Skeletal muscle satellite cell (primary cell): ENCODE measurements around the gene COX5A.

Experiments used
- H3K27me3 ChIP-seq: 2 replicates; pipeline ENCODE4 v1.7.0; 2013; ENCODE audit warnings: low read length; ENCODE audit not compliant: control insufficient read depth, insufficient read depth
- H3K36me3 ChIP-seq: 2 replicates; pipeline ENCODE4 v1.7.0; 2013; ENCODE audit warnings: mild to moderate bottlenecking, control low read depth, low read length; ENCODE audit not compliant: insufficient read depth
- H3K4me1 ChIP-seq: 2 replicates; pipeline ENCODE4 v1.7.0; 2013; ENCODE audit warnings: low read length; ENCODE audit not compliant: control insufficient read depth, insufficient read depth
- H3K4me2 ChIP-seq: 2 replicates; pipeline ENCODE4 v1.7.0; 2013; ENCODE audit warnings: mild to moderate bottlenecking, low read length
- H3K4me3 ChIP-seq: 2 replicates; pipeline ENCODE4 v1.7.0; 2013; ENCODE audit warnings: low read length
- H3K9ac ChIP-seq: 2 replicates; pipeline ENCODE4 v1.7.0; 2013; ENCODE audit warnings: mild to moderate bottlenecking, low read depth, low read length, moderate library complexity
- H3K9me3 ChIP-seq: replicated peaks from 2 replicates; pipeline ENCODE4 v1.7.0; 2013; ENCODE audit warnings: mild to moderate bottlenecking, control low read depth, low read length

The COX5A gene

DNA sequence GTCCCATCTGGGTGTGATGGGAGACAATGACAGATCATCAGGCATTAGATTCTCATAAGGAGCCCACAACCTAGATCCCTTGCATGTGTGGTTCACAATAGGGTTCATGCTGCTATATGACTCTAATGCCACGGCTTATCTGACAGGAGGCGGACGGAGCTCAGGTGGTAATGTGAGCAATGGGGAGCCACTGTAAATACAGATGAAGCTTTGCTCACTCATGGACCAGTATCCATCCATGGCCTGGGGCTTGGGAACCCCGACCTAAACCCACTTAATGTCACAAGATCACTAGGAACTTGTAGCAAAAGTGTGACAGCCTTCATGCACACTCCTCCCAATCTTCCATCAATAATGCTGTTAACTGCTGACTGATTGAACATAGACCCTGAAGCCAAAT lies 29.2 kb downstream of the COX5A start:
- no peak overlapping the region for H3K9ac ChIP-seq
- peaks cover 25% of the 10 kb centered on the region for H3K4me1 ChIP-seq
- H3K9me3 ChIP-seq = no peaks in the 10 kb centered on the region
- H3K4me3 ChIP-seq = no peak overlapping the region
- H3K4me2 ChIP-seq = no peak overlapping the region
- peaks cover 24% of the 10 kb centered on the region for H3K36me3 ChIP-seq
- no peaks in the 10 kb centered on the region for H3K27me3 ChIP-seq

GRCh38 chr15:74907163-74907870 lies 30.6 kb downstream of the COX5A start:
- peaks cover 28% of the 10 kb centered on the region for H3K36me3 ChIP-seq
- peak overlapping the region; percentile 94 for H3K9ac ChIP-seq
- no peaks in the 10 kb centered on the region for H3K9me3 ChIP-seq
- H3K4me3 ChIP-seq = peak overlapping the region; percentile 82
- peak overlapping the region; percentile 81 for H3K4me2 ChIP-seq
- H3K27me3 ChIP-seq = no peaks in the 10 kb centered on the region
- peaks cover 27% of the 10 kb centered on the region for H3K4me1 ChIP-seq

DNA sequence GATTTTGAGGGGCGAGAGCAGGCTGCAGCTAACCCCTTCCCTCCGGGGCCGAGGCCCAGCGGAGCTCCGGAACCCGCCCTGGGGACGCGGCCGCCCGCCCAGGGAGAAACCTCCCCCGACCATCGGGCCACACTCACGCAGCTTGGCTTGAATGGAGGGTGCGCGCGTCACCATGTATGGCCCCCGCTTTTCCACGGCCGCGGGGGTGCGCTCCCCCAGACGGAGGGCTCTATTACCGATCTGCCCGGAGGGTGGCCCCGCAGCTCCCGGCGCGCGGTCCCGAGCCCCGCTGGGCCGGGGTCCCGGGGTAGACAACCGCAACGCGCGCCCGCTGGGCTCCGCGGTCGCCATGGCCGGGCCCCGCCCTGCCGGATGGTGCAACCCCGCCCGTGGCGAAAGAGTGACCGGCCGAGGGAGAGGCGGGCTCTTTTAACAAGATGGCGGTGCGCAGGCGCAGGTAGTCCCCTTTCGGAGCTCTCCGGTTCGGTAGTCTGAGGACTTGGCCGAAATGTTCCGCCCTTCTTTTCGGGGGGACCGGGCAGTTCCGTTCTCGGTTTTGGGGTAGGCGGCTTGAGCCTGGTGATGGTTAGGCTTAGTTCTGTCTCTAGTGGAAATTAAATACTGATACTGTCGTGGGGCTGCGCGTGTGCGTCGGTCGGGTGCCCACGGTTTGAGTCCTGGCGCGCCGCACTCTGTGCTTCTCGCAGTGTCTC lies 31.3 kb downstream of the COX5A start, which contains the start of gene FAM219B:
FAM219B (minus strand) TSS at position 402 of the 713 bp plus-strand sequence; CDS start at position 351, 51 bp downstream.
- H3K4me3 ChIP-seq = peak within 1 kb of the TSS; percentile 82
- no peaks in the 10 kb centered on the region for H3K27me3 ChIP-seq
- H3K9ac ChIP-seq = peak within 1 kb of the TSS; percentile 94
- H3K4me2 ChIP-seq = peak within 1 kb of the TSS; percentile 81
- peaks cover 27% of the 10 kb centered on the region for H3K4me1 ChIP-seq
- no peaks in the 10 kb centered on the region for H3K9me3 ChIP-seq
- H3K36me3 ChIP-seq = peaks cover 29% of the 10 kb centered on the region

- Histone ChIP-seq H3K9ac (peak overlapping the region; percentile 94), H3K4me2 (peak overlapping the region; percentile 81), H3K27me3 (no peaks in the 10 kb centered on the region), H3K36me3 (peaks cover 31% of the 10 kb centered on the region), H3K4me3 (peak overlapping the region; percentile 82), H3K9me3 (no peaks in the 10 kb centered on the region), H3K4me1 (peaks cover 30% of the 10 kb centered on the region)
These were observed 31.8 kb downstream of the COX5A start for GRCh38 chr15:74906067-74906449.

DNA sequence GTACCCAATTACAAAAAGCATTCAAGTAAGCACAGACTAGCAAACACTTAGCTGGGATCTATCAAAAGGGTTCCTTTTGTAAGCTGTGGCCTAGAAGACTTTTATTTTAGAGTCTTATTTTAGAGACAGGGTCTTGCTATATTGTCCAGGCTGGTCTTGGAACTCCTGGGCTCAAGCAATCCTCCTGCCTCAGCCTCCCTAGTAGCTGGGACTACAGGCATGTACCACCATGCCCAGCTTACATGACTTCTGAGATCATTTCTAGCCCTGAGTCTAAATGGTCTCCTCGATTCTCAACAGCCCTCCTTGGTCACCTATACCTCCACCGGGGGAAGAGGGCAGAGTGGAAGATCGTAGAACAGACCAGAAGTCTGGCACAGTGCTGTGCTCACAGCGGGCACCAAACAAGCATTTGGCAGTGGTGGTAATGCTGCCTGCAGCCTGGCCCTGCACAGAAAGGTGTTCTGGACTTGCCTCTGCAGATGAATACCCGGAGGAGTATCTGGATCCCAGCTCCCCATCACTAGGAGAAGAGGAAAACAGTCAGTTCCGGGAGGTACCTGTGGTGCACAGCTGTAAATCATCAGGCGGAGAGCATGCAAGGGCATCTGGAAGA lies 33.6 kb downstream of the COX5A start:
- Histone ChIP-seq H3K9me3 (no peaks in the 10 kb centered on the region), H3K27me3 (no peaks in the 10 kb centered on the region), H3K4me3 (peak overlapping the region; percentile 82), H3K9ac (no peak overlapping the region), H3K4me2 (peak overlapping the region; percentile 81), H3K36me3 (peaks cover 49% of the 10 kb centered on the region), H3K4me1 (peaks cover 30% of the 10 kb centered on the region)

GRCh38 chr15:74903676-74904075 lies 34.2 kb downstream of the COX5A start:
- Histone ChIP-seq H3K9ac (no peak overlapping the region), H3K4me2 (no peak overlapping the region), H3K27me3 (no peaks in the 10 kb centered on the region), H3K36me3 (peaks cover 55% of the 10 kb centered on the region), H3K4me1 (peaks cover 30% of the 10 kb centered on the region), H3K9me3 (no peaks in the 10 kb centered on the region), H3K4me3 (no peak overlapping the region)

GRCh38 chr15:74902295-74903075 lies 35.4 kb downstream of the COX5A start:
- Histone ChIP-seq H3K4me1 (peaks cover 28% of the 10 kb centered on the region), H3K9ac (no peak overlapping the region), H3K4me2 (no peak overlapping the region), H3K27me3 (no peaks in the 10 kb centered on the region), H3K4me3 (no peak overlapping the region), H3K9me3 (no peaks in the 10 kb centered on the region), H3K36me3 (peaks cover 63% of the 10 kb centered on the region)

DNA sequence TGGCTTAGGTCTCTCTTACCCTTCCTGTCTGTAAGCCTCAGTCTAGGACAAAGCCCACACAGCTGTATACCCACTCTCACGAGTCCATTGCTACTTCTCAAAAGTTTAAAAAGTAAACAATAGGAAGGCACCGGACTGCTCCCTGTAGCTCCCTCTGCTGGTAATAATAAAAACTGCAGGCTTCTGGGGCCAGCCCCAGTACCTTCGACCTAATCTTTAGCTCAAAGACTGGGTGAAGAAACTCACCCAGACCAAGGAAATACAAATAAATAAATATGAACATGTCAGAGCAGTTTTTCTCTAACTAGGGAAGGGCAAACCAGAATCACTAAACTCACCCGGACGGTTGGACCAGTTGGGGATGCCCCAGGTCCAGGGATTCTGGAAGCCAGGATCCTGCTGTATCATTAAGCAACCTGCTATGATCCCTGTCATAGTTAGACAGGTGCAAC lies 36.2 kb downstream of the COX5A start:
- Histone ChIP-seq H3K9ac (no peak overlapping the region), H3K4me1 (peaks cover 23% of the 10 kb centered on the region), H3K27me3 (no peaks in the 10 kb centered on the region), H3K36me3 (peaks cover 64% of the 10 kb centered on the region), H3K4me3 (no peak overlapping the region), H3K4me2 (no peak overlapping the region), H3K9me3 (no peaks in the 10 kb centered on the region)

DNA sequence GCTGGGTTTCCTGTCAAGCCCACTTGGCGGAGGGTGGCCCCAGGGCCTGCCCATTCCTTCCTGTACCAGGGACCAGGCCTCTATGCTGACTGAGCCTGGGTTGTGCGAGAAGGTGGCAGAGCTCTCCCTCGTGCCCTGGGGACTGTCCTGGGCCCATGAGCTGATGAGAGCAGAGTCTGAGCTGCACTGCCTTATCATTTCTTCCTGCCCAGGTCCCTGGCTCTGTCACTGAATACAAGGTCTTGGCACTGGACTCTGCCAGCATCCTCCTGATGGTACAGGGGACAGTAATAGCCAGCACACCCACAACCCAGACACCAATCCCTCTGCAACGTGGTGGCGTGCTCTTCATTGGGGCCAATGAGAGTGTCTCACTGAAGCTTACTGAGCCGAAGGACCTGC lies 40.6 kb downstream of the COX5A start:
- no peaks in the 10 kb centered on the region for H3K9me3 ChIP-seq
- H3K4me3 ChIP-seq = no peak overlapping the region
- peaks cover 3% of the 10 kb centered on the region for H3K4me1 ChIP-seq
- no peak overlapping the region for H3K4me2 ChIP-seq
- H3K9ac ChIP-seq = no peak overlapping the region
- peaks cover 63% of the 10 kb centered on the region for H3K36me3 ChIP-seq
- no peaks in the 10 kb centered on the region for H3K27me3 ChIP-seq

DNA sequence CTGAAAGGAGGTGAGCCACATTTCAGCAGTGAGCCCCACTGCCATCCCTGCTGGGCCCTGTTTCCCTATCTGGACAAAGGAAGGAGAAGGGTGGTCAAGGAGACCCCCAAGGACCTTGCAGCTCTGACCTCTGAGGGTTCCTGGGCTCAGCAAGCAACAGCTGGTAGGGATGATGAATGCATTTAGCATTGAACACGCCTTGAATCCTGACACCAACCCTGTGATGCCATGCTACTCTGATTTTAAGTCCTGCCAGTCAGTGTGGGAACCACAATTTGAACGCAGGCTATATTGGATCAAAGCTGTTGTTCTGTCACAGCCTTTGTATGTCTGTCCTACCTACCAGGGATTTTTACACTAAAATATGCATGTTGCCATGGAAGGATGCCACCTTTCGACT lies 41.6 kb downstream of the COX5A start:
- no peaks in the 10 kb centered on the region for H3K27me3 ChIP-seq
- no peak overlapping the region for H3K9ac ChIP-seq
- H3K4me1 ChIP-seq = peaks cover 1% of the 10 kb centered on the region
- H3K4me2 ChIP-seq = no peak overlapping the region
- H3K4me3 ChIP-seq = no peak overlapping the region
- H3K36me3 ChIP-seq = peaks cover 59% of the 10 kb centered on the region
- no peaks in the 10 kb centered on the region for H3K9me3 ChIP-seq

DNA sequence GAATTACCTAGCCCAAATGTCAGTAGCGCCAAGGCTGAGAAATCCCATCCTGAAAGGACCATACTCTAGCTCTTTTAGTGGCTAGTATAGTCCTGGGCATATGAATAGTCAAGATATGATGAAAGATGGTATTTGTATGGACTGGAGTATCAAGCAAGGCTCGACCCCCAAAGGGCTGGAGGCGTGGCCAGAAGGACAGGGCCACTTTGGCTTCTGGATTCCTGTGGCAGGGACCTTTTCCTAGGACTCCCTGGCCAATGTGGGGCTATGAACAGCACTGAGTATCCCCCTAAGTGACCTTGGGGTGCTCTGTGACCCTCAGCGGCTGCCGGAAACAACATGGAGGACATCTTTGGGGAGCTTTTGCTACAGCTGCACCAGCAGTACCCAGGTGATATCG lies 42.0 kb downstream of the COX5A start:
- peaks cover 3% of the 10 kb centered on the region for H3K4me1 ChIP-seq
- no peaks in the 10 kb centered on the region for H3K9me3 ChIP-seq
- no peak overlapping the region for H3K9ac ChIP-seq
- H3K36me3 ChIP-seq = peaks cover 55% of the 10 kb centered on the region
- H3K4me3 ChIP-seq = no peak overlapping the region
- H3K27me3 ChIP-seq = no peaks in the 10 kb centered on the region
- no peak overlapping the region for H3K4me2 ChIP-seq
